Transverse colon (tissue), 4 donors: ENCODE measurements around the gene PRDM1. TPM values are rescaled to one million over a fixed set of nuclear protein-coding genes. Genes with fewer than 3 reads are reported as not detected.

Source experiments
- DNase-seq: peaks from one replicate; pipeline ENCODE4 v3.0.0-alpha.2; 2019
- H3K27ac ChIP-seq, 4 donors: fragments of 200-600 bp; sonication (generic); 2 replicates each; pipeline ENCODE4 v1.5.1; 2016 to 2018; ENCODE audit warnings: inconsistent platforms in 4 of 4
- H3K27me3 ChIP-seq: fragments of 200-600 bp; sonication (generic); 2 replicates; pipeline ENCODE4 v1.5.1; 2017; ENCODE audit warnings: inconsistent platforms
- H3K36me3 ChIP-seq, 4 donors: fragments of 200-600 bp; sonication (generic); 2 replicates each; pipeline ENCODE4 v1.5.1; 2017 to 2019; ENCODE audit warnings: inconsistent platforms in 4 of 4
- H3K4me1 ChIP-seq, 4 donors: fragments of 200-600 bp; sonication (generic); 2 replicates each; pipeline ENCODE4 v1.5.1; 2017 to 2020; ENCODE audit warnings: inconsistent platforms in 4 of 4
- H3K4me3 ChIP-seq, 4 donors: fragments of 200-600 bp; sonication (generic); 1 replicate in 1 of 4; 2 replicates in 3 of 4; pipeline versions ENCODE4 v1.5.1 to v1.6.1; 2017 to 2019; ENCODE audit warnings: inconsistent platforms in 4 of 4
- H3K9me3 ChIP-seq, 2 donors: fragments of 200-600 bp; sonication (generic); 2 replicates each; pipeline ENCODE4 v1.5.1; 2017 to 2019; ENCODE audit warnings: inconsistent platforms in 2 of 2
- CTCF ChIP-seq, 5 experiments: fragments of 200-600 bp in 3 of 5; fragments of 450-650 bp in 2 of 5; sonication (generic) in 3 of 5; IDR thresholded peaks; 1 replicate in 2 of 5; 2 replicates in 3 of 5; pipeline ENCODE4 v1.5.1; 2016 to 2017; ENCODE audit warnings: antibody characterized with exemption in 5 of 5, inconsistent platforms in 3 of 5, mild to moderate bottlenecking in 2 of 5, moderate library complexity in 1 of 5
- EP300 ChIP-seq: sonication (generic); formaldehyde crosslinking; IDR thresholded peaks from one replicate; pipeline ENCODE4 v1.6.1; 2017; ENCODE audit warnings: antibody characterized with exemption, low read depth
- POLR2A ChIP-seq: fragments of 450-650 bp; IDR thresholded peaks from one replicate; pipeline ENCODE4 v1.6.1; 2016; ENCODE audit warnings: antibody characterized with exemption, mild to moderate bottlenecking, moderate library complexity
- POLR2AphosphoS5 ChIP-seq, 3 donors: sonication (generic); formaldehyde crosslinking; IDR thresholded peaks; one replicate each; pipeline ENCODE4 v1.6.1; 2016; ENCODE audit warnings: antibody characterized with exemption in 3 of 3
- WGBS, 2 donors: methylation state at CpG; one replicate each; pipeline ENCODE4 v1.1.5; 2018; ENCODE audit warnings: low coverage in 1 of 2; 5-methylcytosine and 5-hydroxymethylcytosine counted together
- in situ Hi-C, 4 donors: fragments of 200-750 bp; cut with MboI; loops; one replicate each; pipeline versions ENCODE4 v1.15.0 to v1.15.1; 2017; ENCODE audit warnings: low sequenced_read_pairs in 3 of 4, low pct_ligation_motif_present in 1 of 4, low pct_unique_long_range_greater_than_20kb in 1 of 4
- intact Hi-C: fragments of 100-400 bp; cut with DNase I; formaldehyde crosslinking; loops from one replicate; pipeline ENCODE4 v1.15.1; 2023; ENCODE audit warnings: low total_unique reads
- total RNA-seq, 4 donors: library from RNA; depleted of rRNA; stranded (reverse); fragments of >200 nt; gene quantifications; one replicate each; pipeline ENCODE4 v1.1.0, GENCODE V29; 2016

PRDM1 gene
- total RNA-seq, 4 donors from 2014 or later: 2.4 to 32.4 (median 18.6) TPM

GRCh38 chr6:106152952-106153351 is 66.8 kb downstream of the PRDM1 start:
- no peak for DNase-seq
- Histone ChIP-seq H3K36me3 (no peaks in the 10 kb centered on the region), H3K4me3 (no peak overlapping the region), H3K27me3 (no peaks in the 10 kb centered on the region), H3K9me3 (no peaks in the 10 kb centered on the region), H3K4me1 (no peaks in the 10 kb centered on the region), H3K27ac (no peak overlapping the region)
- WGBS, 2 donors: 84 to 88% methylated on average over 4 of the region's 4 CpGs
- intact Hi-C loops (no loop called here), in situ Hi-C loops (no loop called here)
- TF ChIP-seq POLR2AphosphoS5 (IDR thresholded peaks at IDR 0.05) (no peak), POLR2A (no peak), CTCF (IDR thresholded peaks at IDR 0.05) (no peak), EP300 (no peak)

DNA sequence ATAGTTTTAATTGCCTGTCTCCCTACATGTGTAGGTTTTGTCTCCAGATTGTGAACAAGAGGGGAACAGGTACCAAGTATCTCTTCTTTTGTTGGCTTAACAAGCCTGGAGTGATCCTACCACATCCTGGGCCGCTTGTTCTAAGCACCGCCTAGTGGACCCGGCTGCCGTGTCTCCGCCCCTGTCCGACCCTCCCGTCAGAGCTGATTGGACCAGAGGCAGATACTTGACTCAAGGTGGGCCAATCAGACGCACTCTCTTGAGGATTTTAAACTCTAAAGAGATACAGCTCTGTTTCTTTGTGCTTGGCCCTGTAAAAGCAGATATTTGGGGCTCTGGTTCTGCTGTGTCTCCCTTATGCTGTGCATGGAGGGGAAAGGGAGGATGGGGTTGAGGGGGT is 68.2 kb downstream of the PRDM1 start:
- TF ChIP-seq CTCF (IDR thresholded peaks at IDR 0.05) (no peak), EP300 (no peak), POLR2A (no peak), POLR2AphosphoS5 (IDR thresholded peaks at IDR 0.05) (no peak)

DNA sequence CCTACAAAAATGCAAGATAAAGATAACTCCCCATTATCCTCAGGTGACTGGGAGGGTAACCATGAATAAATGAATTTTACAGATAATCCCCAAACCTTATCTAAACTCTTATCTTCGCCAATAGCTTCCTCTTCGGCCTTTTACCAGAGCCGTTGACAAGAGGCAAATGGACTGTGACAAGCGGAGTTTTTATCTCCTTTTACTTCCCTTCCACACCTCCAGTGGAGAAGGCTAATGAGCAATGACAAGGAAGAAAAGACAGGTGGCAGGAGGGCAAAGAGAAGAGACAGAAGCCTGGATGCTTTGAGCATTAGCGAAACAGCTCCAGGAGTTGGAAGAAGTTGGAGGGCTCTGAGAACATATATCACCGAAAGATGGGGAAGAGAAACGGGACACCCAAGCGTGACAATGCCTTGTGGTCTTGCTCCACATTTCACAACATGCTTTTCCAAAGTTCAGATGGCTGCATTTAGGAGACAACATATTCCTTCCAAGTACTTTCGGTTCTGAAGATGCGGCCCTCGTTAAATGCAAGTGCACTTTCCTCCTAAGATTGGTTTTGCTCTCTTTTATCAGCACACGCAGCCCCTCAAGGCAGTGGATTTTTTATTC is 69.2 kb downstream of the PRDM1 start:
- no peak overlapping the region for H3K4me3 ChIP-seq
- in situ Hi-C loops: no loop called here
- H3K27ac ChIP-seq: no peak overlapping the region
- WGBS, 2 donors: 82 to 86% methylated on average over 12 of the region's 12 CpGs
- intact Hi-C loops: no loop called here
- no peaks in the 10 kb centered on the region for H3K27me3 ChIP-seq
- TF ChIP-seq POLR2AphosphoS5 (IDR thresholded peaks at IDR 0.05) (no peak), CTCF (IDR thresholded peaks at IDR 0.05) (no peak), EP300 (no peak), POLR2A (no peak)
- no peaks in the 10 kb centered on the region for H3K36me3 ChIP-seq
- no peak for DNase-seq
- no peaks in the 10 kb centered on the region for H3K4me1 ChIP-seq
- no peaks in the 10 kb centered on the region for H3K9me3 ChIP-seq

More for the DNA sequence above, 68.2 kb downstream of the PRDM1 start:
- no peak for DNase-seq
- no peaks in the 10 kb centered on the region for H3K27me3 ChIP-seq
- in situ Hi-C loops (no loop called here), intact Hi-C loops (no loop called here)
- no peak overlapping the region for H3K27ac ChIP-seq
- H3K4me3 ChIP-seq: no peak overlapping the region
- 97% methylated on average over 8 of the region's 8 CpGs; no CpG with 5 or more reads in 1 of the 2 donors for WGBS, 2 donors
- H3K9me3 ChIP-seq: no peaks in the 10 kb centered on the region
- no peaks in the 10 kb centered on the region for H3K4me1 ChIP-seq
- no peaks in the 10 kb centered on the region for H3K36me3 ChIP-seq

- in situ Hi-C loops (no loop called here), intact Hi-C loops (no loop called here)
- H3K9me3 ChIP-seq: no peaks in the 10 kb centered on the region
- H3K36me3 ChIP-seq: no peaks in the 10 kb centered on the region
- H3K4me1 ChIP-seq: no peaks in the 10 kb centered on the region
- no peaks in the 10 kb centered on the region for H3K27me3 ChIP-seq
- H3K27ac ChIP-seq: no peak overlapping the region
- H3K4me3 ChIP-seq: no peak overlapping the region
- DNase-seq: no peak
- TF ChIP-seq CTCF (IDR thresholded peaks at IDR 0.05): no peak
- no peak for TF ChIP-seq EP300
- TF ChIP-seq POLR2AphosphoS5 (IDR thresholded peaks at IDR 0.05): no peak
- no peak for TF ChIP-seq POLR2A
- WGBS, 2 donors: 82 to 88% methylated on average over 3 of the region's 3 CpGs
Observed at GRCh38 chr6:106156413-106156812, 70.3 kb downstream of the PRDM1 start.
